Brain microvascular endothelial cell (primary cell): ENCODE measurements around the gene TCFL5.

Experiments used
- DNase-seq: peaks from one replicate; pipeline ENCODE4 v3.0.0-alpha.2; 2020
- H3K27ac ChIP-seq: fragments of 250-450 bp; sonication (Bioruptor Pico); 2 replicates; pipeline ENCODE4 v1.5.1; 2020; ENCODE audit warnings: mild to moderate bottlenecking, moderate library complexity
- H3K27me3 ChIP-seq: fragments of 250-450 bp; sonication (Bioruptor Pico); replicated peaks from 2 replicates; pipeline ENCODE4 v1.5.1; 2020; ENCODE audit warnings: mild to moderate bottlenecking
- H3K36me3 ChIP-seq: fragments of 250-450 bp; sonication (Bioruptor Pico); replicated peaks from 2 replicates; pipeline ENCODE4 v1.5.1; 2020; ENCODE audit warnings: mild to moderate bottlenecking
- H3K4me3 ChIP-seq: 2 replicates; pipeline ENCODE4 v1.5.1; 2011; ENCODE audit warnings: low read depth, mild to moderate bottlenecking, control low read depth, low read length, moderate library complexity
- in situ Hi-C: cut with HindIII; loops from 2 replicates; pipeline ENCODE4 v1.10.0; 2017; ENCODE audit warnings: low sequenced_read_pairs, low pct_ligation_motif_present
- TF ChIP-seq, protein P1 (sequence below): IDR thresholded peaks from 2 replicates; pipeline ENCODE4 v1.5.1; 2011; ENCODE audit warnings: low read depth, mild to moderate bottlenecking, moderate library complexity, low read length, control low read depth, inconsistent platforms; ENCODE audit errors: missing control alignments

Gene TCFL5

DNA sequence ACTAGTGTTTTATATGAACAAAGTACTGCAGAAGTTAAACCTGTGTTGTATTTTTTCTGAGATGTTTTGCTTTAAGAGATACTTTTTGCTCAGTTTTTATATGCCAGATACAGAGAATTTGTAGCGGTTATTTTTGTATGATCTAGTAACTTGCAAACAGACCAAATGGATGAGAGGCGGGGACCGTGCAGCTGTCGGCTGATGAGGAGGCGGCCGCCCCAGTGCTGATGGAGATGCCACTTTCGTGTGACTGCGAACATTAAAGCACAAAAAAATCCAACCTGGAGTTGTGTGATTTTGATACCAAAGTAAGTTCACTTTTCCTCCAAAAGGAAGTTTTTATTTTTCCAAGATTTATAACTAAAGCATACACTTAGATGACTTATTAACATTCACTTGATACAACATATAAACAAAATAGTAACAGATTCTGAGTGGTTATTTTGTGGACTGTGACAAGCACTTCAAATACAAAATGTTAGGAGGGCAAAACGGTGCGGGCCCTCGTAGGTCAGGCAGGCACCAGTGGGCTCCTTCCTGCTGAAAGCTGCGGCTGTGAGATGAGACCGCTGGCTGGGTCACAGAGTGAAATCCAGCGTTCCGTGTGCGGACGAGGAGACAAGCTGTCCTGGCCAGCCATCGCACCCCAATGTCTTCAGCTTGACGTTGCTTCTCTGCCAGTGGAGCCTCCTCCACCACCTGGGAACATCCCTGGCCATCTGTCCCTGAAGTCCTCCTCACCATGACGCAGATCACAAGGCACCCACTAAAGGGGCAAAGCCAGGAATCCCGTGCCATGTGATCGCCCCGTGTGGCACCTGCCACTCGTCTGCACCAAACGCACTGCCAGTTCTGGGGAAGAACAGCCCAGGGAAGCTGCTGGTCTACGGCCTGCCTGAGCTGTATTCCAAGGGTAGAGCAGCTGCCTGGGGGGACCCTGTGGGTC is 61.0 kb downstream of the TCFL5 start:
- Histone ChIP-seq H3K27ac (no peak overlapping the region), H3K27me3 (no peaks in the 10 kb centered on the region), H3K36me3 (peaks cover 18% of the 10 kb centered on the region), H3K4me3 (no peak overlapping the region)
- TF ChIP-seq, protein P1, sequence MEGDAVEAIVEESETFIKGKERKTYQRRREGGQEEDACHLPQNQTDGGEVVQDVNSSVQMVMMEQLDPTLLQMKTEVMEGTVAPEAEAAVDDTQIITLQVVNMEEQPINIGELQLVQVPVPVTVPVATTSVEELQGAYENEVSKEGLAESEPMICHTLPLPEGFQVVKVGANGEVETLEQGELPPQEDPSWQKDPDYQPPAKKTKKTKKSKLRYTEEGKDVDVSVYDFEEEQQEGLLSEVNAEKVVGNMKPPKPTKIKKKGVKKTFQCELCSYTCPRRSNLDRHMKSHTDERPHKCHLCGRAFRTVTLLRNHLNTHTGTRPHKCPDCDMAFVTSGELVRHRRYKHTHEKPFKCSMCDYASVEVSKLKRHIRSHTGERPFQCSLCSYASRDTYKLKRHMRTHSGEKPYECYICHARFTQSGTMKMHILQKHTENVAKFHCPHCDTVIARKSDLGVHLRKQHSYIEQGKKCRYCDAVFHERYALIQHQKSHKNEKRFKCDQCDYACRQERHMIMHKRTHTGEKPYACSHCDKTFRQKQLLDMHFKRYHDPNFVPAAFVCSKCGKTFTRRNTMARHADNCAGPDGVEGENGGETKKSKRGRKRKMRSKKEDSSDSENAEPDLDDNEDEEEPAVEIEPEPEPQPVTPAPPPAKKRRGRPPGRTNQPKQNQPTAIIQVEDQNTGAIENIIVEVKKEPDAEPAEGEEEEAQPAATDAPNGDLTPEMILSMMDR: no peak
- no peak for DNase-seq
- in situ Hi-C loops: no loop called here

DNA sequence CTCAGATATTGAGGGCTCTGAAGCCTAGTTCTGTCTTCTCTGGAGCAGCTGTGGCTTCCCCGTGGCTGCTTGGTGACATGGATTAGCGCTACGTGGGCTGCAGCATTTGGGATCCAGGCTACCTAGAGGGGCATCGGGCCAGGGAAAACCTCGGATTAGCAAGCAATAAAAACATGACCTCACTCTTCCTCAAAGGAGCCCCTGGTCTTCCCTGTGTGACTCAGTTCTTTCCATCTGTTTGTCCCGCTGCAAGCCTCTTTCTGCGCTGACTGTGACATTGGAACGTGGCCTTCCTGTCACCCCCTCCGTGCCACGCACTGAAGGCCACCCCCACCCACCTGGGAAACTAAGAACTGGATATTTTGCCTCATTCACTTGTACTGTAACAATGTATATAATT is 61.7 kb downstream of the TCFL5 start:
- Histone ChIP-seq H3K36me3 (peaks cover 18% of the 10 kb centered on the region), H3K4me3 (no peak overlapping the region), H3K27ac (no peak overlapping the region), H3K27me3 (no peaks in the 10 kb centered on the region)
- TF ChIP-seq, protein P1: no peak
- in situ Hi-C loops: no loop called here
- no peak for DNase-seq

DNA sequence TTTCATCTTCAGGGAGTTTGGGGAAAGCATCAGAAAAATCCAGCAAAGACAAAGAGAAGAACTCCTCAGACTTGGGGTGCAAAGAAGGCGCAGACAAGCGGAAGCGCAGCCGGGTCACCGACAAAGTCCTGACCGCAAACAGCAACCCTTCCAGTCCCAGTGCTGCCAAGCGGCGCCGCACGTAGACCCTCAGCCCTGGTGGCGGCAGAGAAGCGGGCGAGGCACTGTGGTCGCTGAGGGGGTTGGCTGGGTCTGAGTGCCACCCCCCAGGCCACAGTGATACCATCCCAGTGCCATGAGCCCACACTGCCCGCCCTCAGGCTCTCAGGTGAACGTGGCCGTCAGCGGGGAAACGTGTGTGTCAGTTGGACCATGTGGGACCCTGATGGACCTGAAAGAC is 62.2 kb downstream of the TCFL5 start:
- no peak for DNase-seq

DNA sequence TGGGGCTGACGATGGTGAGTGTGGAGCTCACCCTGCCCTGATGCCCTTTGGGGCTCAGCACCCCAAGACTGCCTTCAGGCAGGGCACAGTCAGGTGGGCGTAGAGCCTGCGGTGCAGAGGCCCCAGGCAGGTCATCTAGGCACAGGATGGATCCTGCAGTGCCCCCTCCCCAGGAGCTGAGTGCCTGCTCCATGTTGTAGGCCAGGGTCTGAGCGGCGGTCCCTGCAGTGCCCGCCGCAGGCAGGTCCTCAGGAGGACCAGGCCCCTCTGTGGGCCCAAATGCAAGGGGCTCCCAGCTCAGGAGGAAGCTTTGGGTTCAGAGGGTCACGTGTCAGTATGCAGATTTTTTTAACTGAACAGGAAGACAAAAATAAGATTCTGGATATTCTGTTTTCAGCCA is 62.6 kb downstream of the TCFL5 start:
- DNase-seq: no peak
- Histone ChIP-seq H3K4me3 (no peak overlapping the region), H3K27me3 (no peaks in the 10 kb centered on the region), H3K27ac (no peak overlapping the region), H3K36me3 (peaks cover 18% of the 10 kb centered on the region)
- TF ChIP-seq, protein P1: no peak
- in situ Hi-C loops: no loop called here

More for the DNA sequence above, 62.2 kb downstream of the TCFL5 start:
- TF ChIP-seq, protein P1: no peak
- no peaks in the 10 kb centered on the region for H3K27me3 ChIP-seq
- H3K4me3 ChIP-seq: no peak overlapping the region
- H3K36me3 ChIP-seq: peaks cover 18% of the 10 kb centered on the region
- in situ Hi-C loops: no loop called here
- H3K27ac ChIP-seq: no peak overlapping the region

DNA sequence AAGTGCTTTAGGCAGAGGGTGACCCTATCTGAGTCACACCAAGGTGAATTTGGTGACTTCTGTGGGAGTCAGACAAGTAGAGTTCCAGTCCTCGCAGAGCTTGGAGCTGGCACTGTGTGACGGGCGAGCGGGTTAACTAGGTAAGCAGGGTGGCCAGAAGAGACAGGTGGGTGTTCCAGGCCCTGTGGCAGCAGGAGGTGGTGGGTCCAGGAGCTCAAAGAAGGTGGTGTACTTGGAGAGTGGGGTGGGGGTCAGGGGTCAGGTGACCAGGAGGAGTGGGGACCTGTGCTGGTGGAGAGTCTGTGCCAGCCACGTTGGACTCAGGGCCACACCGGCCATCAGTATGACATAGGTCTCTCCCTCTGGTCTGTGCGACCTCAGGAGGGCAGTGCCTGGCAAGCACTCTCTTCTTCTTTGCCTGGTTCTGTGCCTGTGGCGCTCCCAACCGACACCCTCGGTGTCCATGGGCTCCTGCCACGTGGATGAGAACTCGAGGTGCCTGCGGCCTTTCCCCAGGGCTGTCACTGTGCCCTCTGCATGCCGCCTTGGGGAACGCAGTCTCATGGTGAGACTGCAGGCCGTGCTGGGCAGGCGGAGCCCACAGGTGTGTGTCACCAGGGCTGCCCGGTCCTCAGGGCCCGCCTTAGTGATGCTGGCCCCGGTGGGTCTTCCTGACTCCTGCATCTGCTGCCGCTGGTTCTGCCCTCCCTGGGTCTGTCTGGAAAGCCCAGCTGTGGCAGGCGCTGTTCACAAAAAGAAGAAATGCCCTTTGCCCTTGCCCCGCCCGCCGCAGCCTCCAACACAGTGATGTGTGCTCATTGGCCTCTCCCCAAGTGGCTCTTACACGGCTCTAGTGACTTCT is 63.7 kb downstream of the TCFL5 start:
- H3K4me3 ChIP-seq: no peak overlapping the region
- no peak overlapping the region for H3K27ac ChIP-seq
- no peak for DNase-seq
- TF ChIP-seq, protein P1: no peak
- in situ Hi-C loops: no loop called here
- H3K27me3 ChIP-seq: no peaks in the 10 kb centered on the region
- peaks cover 18% of the 10 kb centered on the region for H3K36me3 ChIP-seq
